Activated naive CD8-positive, alpha-beta T cell (primary cell): ENCODE measurements around the gene GPR33.
"Not testable (repeated sequence)": the region's sequence is repeated elsewhere in the genome, so short reads cannot be mapped to it uniquely, and the experiment has no call there.

Experiments used
- H3K27ac Mint-ChIP-seq: one replicate; pipeline ENCODE4 v1.8.0; 2021; ENCODE audit warnings: mixed read lengths
- H3K27me3 Mint-ChIP-seq: one replicate; pipeline ENCODE4 v1.8.0; 2021; ENCODE audit warnings: mixed read lengths
- H3K36me3 Mint-ChIP-seq: one replicate; pipeline ENCODE4 v1.8.0; 2021; ENCODE audit warnings: mixed read lengths
- H3K4me1 Mint-ChIP-seq: one replicate; pipeline ENCODE4 v1.8.0; 2021; ENCODE audit warnings: low read depth, mixed read lengths
- H3K4me3 Mint-ChIP-seq: one replicate; pipeline ENCODE4 v1.8.0; 2021; ENCODE audit warnings: mild to moderate bottlenecking, mixed read lengths
- H3K9me3 Mint-ChIP-seq: one replicate; pipeline ENCODE4 v1.8.0; 2021; ENCODE audit warnings: low read depth, mixed read lengths

The GPR33 gene

DNA sequence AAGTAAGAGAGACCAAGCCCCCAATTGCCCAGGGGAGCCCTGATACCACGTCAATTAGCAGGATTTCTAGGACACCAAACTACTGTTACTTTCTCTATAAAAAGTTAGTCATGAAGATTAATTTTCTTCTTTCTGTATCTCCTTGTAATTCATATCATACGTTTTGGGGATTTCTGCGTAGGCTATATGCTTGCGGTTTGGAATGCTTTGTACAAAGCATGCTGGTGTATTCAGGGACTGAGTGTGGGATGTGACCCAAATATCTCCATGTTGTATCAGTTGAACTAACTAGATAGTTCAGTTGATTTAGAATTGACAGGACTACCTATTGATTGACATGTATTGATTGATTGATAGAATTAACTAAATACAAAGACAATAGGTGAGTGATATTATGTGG is 7.7 kb downstream of the GPR33 start:
- Mint-ChIP-seq H3K36me3 (no peaks in the 10 kb centered on the region), H3K27ac (no peak overlapping the region), H3K27me3 (no peaks in the 10 kb centered on the region), H3K4me3 (no peak overlapping the region), H3K9me3 (no peaks in the 10 kb centered on the region), H3K4me1 (no peaks in the 10 kb centered on the region)

DNA sequence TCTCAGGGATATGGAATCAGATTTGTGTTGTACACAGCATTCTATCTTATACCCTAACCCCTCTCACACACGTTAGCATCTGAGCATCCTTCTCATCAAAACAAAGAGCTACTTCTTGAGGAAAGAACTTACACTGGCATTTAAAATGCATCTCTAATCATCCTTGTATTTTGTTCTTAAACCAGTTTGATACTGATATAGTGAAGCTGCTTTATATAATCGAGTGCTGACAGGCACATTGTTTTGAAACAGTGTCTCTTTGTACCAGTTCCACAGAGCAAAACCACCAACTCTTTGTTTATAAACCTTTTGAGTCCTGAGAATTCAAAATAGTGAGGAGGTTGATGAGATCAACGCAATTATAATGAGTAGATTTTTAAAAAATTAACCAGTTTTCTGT is 8.8 kb downstream of the GPR33 start:
- no peaks in the 10 kb centered on the region for H3K9me3 Mint-ChIP-seq
- H3K36me3 Mint-ChIP-seq: no peaks in the 10 kb centered on the region
- H3K4me3 Mint-ChIP-seq: no peak overlapping the region
- no peaks in the 10 kb centered on the region for H3K4me1 Mint-ChIP-seq
- H3K27me3 Mint-ChIP-seq: peaks cover under 1% of the 10 kb centered on the region
- no peak overlapping the region for H3K27ac Mint-ChIP-seq

DNA sequence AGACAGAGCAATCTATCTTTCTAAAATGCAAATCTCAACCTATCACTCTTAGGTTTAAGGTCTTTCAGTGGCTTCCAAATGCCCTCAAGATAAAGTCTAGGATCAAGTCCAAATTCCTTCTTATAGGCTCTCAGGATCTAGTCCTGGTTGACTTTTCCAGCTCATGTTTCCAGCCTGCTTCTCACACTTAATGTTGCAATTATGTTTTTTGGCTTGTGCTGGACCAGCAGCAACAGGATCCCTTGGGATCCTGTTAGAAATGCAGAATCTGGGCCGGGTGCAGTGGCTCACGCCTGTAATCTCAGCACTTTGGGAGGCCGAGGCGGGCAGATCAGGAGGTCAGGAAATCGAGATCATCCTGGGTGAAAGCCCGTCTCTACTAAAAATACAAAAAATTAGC is 10.6 kb downstream of the GPR33 start:
- Mint-ChIP-seq H3K36me3 (peaks cover 3% of the 10 kb centered on the region), H3K9me3 (no peaks in the 10 kb centered on the region), H3K4me1 (no peaks in the 10 kb centered on the region), H3K27ac (no peak overlapping the region), H3K4me3 (no peak overlapping the region), H3K27me3 (peaks cover 3% of the 10 kb centered on the region)

DNA sequence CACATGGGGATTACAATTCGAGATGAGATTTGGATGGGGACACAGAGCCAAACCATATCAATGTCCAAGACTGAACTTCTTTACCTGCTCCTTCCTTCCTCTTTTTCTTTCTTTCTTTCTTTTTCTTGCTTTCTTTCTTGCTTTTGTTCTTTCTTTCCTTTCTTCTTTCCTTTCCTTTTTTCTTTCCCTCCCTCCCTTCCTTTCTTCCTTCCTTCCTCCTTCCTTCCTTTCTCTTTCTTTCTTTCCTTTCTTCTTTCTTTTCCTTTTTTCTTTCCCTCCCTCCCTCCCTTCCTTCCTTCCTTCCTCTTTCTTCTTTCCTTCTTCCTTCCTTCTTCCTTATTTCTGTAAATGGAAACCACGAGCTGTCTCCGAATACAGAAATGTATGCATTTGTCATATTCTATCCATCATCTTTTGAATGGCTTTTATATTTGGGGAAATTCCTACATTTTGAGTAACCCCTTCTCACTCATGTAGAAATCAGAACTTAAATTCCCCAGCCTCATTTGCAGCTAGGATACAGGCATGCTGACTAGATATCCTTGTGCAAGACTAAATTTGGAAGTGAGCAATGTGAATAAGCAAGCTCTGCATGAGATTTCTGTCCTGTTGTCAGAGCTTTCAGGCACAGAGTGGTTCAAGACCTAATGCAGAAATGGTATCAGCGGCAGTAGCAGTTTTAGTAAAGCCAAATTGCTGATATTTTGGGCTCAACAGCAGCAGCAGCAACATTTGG is 11.5 kb downstream of the GPR33 start:
- H3K9me3 Mint-ChIP-seq: no peaks in the 10 kb centered on the region

DNA sequence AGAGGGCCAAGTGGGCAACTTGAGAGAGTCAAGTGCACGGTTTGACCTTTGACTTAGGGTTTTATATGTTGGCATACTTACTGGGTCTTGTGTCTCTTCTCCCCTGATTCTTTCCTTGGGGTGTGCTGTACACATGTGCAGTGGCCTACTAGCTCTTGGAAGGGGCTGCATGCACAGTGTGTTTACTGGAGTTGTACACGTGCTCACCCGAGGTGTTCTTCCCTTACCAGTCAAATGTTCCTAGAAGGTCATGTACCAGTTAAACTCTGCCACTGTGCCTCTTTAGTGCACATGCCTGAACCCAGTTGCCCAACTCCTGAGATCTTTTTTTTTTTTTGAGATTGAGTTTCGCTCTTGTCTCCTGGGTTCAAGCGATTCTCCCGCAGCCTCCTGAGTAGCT is 21.3 kb downstream of the GPR33 start:
- no peaks in the 10 kb centered on the region for H3K4me1 Mint-ChIP-seq
- no peaks in the 10 kb centered on the region for H3K27me3 Mint-ChIP-seq
- no peak overlapping the region for H3K27ac Mint-ChIP-seq
- no peaks in the 10 kb centered on the region for H3K36me3 Mint-ChIP-seq
- H3K9me3 Mint-ChIP-seq: no peaks in the 10 kb centered on the region
- H3K4me3 Mint-ChIP-seq: no peak overlapping the region

More for the DNA sequence above, 11.5 kb downstream of the GPR33 start:
- H3K4me3 Mint-ChIP-seq: no peak overlapping the region
- no peaks in the 10 kb centered on the region for H3K4me1 Mint-ChIP-seq
- H3K36me3 Mint-ChIP-seq: peaks cover 3% of the 10 kb centered on the region
- H3K27ac Mint-ChIP-seq: no peak overlapping the region
- peaks cover 3% of the 10 kb centered on the region for H3K27me3 Mint-ChIP-seq

DNA sequence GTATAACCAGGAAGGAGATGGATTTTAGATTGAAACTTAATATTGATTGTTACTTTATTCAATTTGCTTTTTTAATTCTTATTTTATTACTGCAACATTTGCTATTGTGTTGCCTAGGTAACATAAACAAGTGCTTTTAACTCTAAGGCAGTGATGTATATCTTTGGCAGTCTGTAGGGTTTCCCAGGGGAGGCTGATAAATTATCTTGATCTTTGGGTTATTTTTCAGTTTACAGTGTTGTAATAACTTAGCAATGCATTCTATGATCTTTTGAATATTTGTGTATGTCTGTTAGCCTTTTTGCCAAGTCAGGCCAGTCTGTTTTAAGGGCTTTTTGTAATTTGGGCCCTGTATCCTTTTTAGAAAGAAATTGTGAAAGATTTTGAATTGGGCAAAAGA is 22.7 kb downstream of the GPR33 start:
- H3K4me3 Mint-ChIP-seq: no peak overlapping the region
- no peaks in the 10 kb centered on the region for H3K36me3 Mint-ChIP-seq
- no peaks in the 10 kb centered on the region for H3K4me1 Mint-ChIP-seq
- no peaks in the 10 kb centered on the region for H3K27me3 Mint-ChIP-seq
- no peaks in the 10 kb centered on the region for H3K9me3 Mint-ChIP-seq
- no peak overlapping the region for H3K27ac Mint-ChIP-seq

DNA sequence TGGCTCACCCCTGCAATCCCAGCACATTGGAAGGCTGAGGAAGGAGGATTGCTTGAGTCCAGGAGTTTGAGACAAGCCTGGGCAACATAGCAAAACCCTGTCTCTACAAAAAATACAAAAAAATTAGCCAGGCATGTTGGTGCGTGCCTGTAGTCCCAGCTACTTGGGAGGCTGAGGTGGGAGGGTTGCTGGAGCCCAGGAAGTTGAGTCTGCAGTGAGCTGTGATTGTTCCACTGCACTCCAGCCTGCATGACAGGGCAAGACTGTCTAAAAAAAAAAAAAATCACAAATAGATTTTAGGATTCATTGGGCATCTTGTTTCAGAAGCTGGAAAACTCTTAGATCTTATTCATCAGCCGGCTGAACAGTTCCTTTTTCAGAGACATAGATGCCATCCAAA is 25.4 kb downstream of the GPR33 start:
- not testable (repeated sequence) for H3K4me3 Mint-ChIP-seq, H3K27ac Mint-ChIP-seq

DNA sequence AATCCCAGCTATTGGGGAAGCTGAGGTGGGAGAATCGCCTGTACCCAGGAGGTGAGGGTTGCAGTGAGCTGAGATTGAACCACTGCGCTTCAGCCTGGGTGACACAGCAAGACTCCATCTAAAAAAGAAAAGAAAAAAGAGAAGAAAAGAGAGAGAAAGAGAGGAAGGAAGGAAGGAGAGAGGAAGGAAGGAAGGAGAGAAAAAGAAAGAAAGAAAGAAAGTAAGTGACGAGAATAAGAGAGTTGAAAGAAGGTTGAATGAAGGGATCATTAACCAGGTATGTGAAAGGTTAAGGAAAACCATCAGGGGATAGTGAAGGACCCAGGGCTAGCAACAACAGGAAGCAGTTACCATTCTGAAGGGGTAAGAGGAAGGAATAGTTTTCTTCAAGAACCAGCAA is 26.3 kb downstream of the GPR33 start:
- H3K27me3 Mint-ChIP-seq: no peaks in the 10 kb centered on the region
- no peaks in the 10 kb centered on the region for H3K36me3 Mint-ChIP-seq
- no peaks in the 10 kb centered on the region for H3K9me3 Mint-ChIP-seq
- no peak overlapping the region for H3K27ac Mint-ChIP-seq
- peaks cover 14% of the 10 kb centered on the region for H3K4me1 Mint-ChIP-seq
- no peak overlapping the region for H3K4me3 Mint-ChIP-seq

More for the DNA sequence above, 25.4 kb downstream of the GPR33 start:
- H3K9me3 Mint-ChIP-seq, H3K27me3 Mint-ChIP-seq, H3K36me3 Mint-ChIP-seq: not testable (repeated sequence)
- H3K4me1 Mint-ChIP-seq: peaks cover 12% of the 10 kb centered on the region

DNA sequence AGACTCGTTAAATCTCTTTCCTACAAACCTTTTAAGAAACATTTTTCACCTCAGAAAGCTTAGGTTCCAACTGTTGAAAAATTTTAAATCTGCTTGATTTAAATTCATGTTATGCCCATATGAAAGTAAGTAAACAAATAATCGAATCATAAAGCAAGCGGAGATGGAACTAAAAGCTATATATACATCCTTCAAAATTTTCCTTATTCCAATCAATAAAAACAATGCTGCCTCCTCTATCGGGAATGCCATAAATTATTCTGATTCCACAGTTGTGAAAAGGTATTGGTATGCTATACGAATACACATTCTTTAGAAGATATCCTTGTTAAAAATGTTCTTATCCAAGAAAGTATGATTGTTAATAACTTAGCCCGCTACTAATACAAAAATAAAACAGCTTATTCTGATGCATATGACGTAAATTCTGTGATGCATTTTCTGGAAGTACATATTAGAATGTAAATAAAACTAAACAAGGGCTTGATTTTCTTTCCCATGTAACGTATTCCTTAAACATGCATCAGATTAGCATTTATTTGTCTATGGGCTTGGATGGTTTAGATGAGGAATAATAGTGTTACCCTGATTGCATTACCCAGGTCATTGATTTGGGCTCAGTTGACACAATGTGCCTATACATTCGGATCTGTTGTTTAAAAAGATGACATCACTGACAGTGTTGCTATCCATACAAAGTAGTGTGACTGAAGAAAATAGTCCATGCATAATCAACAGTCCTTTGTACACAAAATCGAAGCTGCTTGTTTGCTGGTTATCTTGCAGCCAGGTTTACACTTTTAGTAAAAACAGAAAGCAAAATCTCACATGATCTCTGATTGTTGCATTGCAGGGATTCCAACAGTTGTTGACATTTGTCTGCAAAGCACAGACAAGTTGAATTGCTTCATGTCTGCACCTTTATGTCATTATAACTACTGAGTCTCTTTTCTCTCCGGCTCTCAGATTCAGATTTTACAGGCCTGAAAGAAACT is 29.9 kb downstream of the GPR33 start:
- peak overlapping the region; percentile 96 for H3K27ac Mint-ChIP-seq
- H3K27me3 Mint-ChIP-seq: no peaks in the 10 kb centered on the region

DNA sequence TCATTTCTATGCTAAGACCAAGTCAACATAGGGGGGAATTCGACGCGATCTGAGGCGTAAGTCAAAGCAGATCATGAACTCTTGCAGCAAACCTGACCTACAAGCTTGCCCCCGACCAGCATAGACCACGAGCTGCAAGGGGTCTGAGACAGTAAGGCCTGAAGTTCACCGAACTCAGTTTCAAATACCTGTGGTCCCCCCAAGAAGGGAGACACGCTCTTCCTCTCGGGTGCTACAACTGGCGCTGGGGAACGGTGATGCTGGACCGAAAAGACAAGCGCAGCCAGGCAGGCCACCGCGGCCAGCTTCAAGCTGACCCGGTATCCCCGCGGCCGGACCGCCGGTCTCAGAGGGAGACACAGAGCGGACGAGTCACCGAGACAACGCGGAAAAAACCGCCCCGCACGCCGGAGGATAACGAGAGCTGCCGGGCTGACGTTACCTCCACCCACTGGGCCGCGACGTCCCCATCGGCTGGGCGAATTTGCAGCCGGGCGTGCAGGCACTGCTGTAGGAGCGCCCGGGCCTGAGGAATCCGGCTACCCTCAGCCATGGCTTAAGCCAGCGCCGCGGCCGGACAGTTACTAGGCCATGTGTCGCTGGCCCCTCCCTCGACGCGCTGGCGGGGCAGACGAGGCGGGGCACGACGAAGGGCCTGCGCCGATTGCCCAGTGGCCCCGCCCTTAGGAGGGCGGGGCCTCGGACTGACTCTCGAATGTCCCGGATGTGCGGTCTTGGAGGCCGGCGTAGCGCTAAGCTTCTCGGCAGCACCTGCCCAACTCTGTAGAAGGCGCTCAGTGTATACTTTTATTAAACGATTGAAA is 30.8 kb downstream of the GPR33 start, which contains the start of gene DTD2:
Gene DTD2 (minus strand): TSS at position 666 of the 824 bp plus-strand sequence. CDS start 113 bp downstream, at position 553.
- no peaks in the 10 kb centered on the region for H3K9me3 Mint-ChIP-seq
- H3K4me3 Mint-ChIP-seq: peak within 1 kb of the TSS; percentile 97
- H3K27me3 Mint-ChIP-seq: no peaks in the 10 kb centered on the region
- H3K4me1 Mint-ChIP-seq: peaks cover 27% of the 10 kb centered on the region
- H3K36me3 Mint-ChIP-seq: no peaks in the 10 kb centered on the region
- H3K27ac Mint-ChIP-seq: peak within 1 kb of the TSS; percentile 96

More for the DNA sequence above, 29.9 kb downstream of the GPR33 start:
- no peaks in the 10 kb centered on the region for H3K9me3 Mint-ChIP-seq
- peaks cover 27% of the 10 kb centered on the region for H3K4me1 Mint-ChIP-seq
- no peaks in the 10 kb centered on the region for H3K36me3 Mint-ChIP-seq
- H3K4me3 Mint-ChIP-seq: peak overlapping the region; percentile 97

DNA sequence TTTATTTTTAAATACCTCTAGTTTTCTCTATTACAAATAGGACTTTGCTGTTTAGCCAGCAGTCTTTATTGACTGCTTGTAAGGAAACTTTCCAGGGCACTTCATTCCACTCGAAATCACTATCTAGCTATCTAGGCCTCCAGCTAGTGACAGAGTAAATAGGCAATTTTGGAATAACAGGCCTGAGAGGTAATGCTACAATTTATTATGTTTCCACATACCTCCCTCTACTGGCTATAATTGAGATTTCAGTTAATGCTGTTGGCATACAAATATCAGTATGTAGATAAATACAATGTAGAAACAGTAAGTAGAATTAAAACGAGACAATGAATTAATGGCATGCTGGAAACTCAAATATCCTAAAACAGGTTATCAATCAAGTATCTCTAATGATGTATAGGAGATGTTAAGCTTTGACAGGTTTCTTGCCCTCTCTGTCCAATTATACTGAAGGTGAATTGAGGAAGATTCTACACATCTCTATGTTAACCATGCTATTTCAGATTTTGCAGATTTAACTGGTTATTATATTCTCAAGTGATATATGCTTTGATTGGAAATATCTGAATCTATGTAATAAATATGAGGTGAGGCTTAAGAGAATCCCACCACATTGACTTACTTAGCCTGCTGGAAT is 37.7 kb downstream of the GPR33 start:
- no peaks in the 10 kb centered on the region for H3K27me3 Mint-ChIP-seq
- H3K27ac Mint-ChIP-seq: no peak overlapping the region
- peaks cover 8% of the 10 kb centered on the region for H3K4me1 Mint-ChIP-seq
- no peak overlapping the region for H3K4me3 Mint-ChIP-seq
- no peaks in the 10 kb centered on the region for H3K9me3 Mint-ChIP-seq
- peaks cover 16% of the 10 kb centered on the region for H3K36me3 Mint-ChIP-seq

DNA sequence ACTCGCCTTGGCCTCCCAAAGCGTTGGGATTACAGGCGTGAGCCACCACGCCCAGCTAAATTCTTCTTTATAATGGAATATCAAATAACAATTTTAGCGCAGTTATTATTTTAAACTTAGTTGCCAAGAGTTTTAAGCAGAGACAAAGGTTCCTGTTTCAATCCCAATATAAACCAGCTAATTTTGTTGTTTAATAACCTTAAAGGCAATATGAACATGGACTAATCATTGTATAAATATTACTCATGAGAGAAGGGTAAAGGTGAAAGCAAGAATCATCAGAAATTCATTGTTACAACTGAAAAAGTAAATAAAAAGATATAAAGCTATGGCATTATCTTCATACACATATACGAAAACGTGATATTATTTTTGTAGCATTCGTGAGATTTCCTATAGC is 38.7 kb downstream of the GPR33 start:
- H3K27me3 Mint-ChIP-seq: no peaks in the 10 kb centered on the region
- peaks cover 18% of the 10 kb centered on the region for H3K36me3 Mint-ChIP-seq
- H3K4me3 Mint-ChIP-seq: no peak overlapping the region
- H3K4me1 Mint-ChIP-seq: peaks cover 4% of the 10 kb centered on the region
- no peak overlapping the region for H3K27ac Mint-ChIP-seq
- H3K9me3 Mint-ChIP-seq: no peaks in the 10 kb centered on the region

DNA sequence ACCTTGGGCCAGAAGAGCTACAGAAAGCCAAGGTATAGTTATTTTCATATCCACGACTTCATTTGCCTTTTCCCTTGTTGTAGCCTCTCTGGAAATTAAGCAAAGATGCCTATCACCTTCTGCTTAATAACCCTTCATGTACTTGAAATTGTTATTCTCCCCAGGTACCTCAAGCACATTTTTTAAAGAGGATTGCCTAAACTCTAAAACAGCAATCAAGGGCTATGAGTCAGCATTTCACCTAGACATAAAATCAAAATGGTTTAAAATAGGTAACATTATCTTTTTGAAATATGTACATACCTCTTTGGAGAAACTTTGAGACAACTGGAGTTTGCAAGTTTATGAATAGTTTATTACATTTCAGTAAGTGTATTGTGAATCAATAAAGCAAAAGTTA is 42.1 kb downstream of the GPR33 start:
- Mint-ChIP-seq H3K4me1 (no peaks in the 10 kb centered on the region), H3K9me3 (no peaks in the 10 kb centered on the region), H3K27me3 (no peaks in the 10 kb centered on the region), H3K4me3 (no peak overlapping the region), H3K27ac (no peak overlapping the region), H3K36me3 (peaks cover 19% of the 10 kb centered on the region)

DNA sequence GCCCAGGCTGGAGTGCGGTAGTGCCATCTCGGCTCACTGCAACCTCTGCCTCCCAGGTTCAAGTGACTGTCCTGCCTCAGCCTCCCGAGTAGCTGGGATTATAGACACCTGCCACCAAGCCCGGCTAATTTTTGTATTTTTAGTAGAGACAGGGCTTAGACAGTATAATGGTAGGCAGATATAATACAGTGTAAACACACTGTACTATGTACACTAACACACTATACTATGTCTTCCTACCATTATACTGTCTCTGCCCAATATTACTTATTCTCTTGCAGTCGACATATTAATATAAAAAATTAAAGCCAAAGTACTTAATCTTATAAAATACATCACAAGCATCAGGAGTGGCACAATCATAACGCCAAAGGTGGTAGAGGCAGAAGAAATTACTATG is 45.6 kb downstream of the GPR33 start:
- H3K27me3 Mint-ChIP-seq: no peaks in the 10 kb centered on the region
- no peaks in the 10 kb centered on the region for H3K4me1 Mint-ChIP-seq
- peaks cover 15% of the 10 kb centered on the region for H3K36me3 Mint-ChIP-seq
- H3K9me3 Mint-ChIP-seq: no peaks in the 10 kb centered on the region
- H3K4me3 Mint-ChIP-seq: no peak overlapping the region
- H3K27ac Mint-ChIP-seq: no peak overlapping the region
